HepG2 (cell line): ENCODE results near the gene ADCY1. TPM values are rescaled to one million over a fixed set of nuclear protein-coding genes. Genes with fewer than 3 reads are reported as not detected.

Experiments
- ARNTL ChIP-seq: sonication (generic); formaldehyde crosslinking; IDR thresholded peaks from 2 replicates; pipeline ENCODE4 v1.4.0; 2020; ENCODE audit warnings: mild to moderate bottlenecking, missing genetic modification reagents
- ATF7-NPFF ChIP-seq: sonication (generic); formaldehyde crosslinking; IDR thresholded peaks from 2 replicates; pipeline ENCODE4 v1.8.1; 2023; ENCODE audit warnings: mild to moderate bottlenecking, low read depth, missing genetic modification reagents, moderate library complexity
- CBX2 ChIP-seq, 2 experiments: fragments of 200-600 bp in 1 of 2; sonication (generic); formaldehyde crosslinking in 1 of 2; IDR thresholded peaks; 2 replicates each; pipeline versions ENCODE4 v1.7.0 to v1.8.1; 2018 to 2022; ENCODE audit warnings: low read depth in 2 of 2, low read length in 1 of 2, mild to moderate bottlenecking in 1 of 2, missing genetic modification reagents in 1 of 2
- CEBPZ ChIP-seq: IDR thresholded peaks from 2 replicates; pipeline ENCODE4 v1.6.1; 2012; ENCODE audit warnings: low read length, improper control_type of control experiment
- CHD2 ChIP-seq: IDR thresholded peaks from 2 replicates; pipeline ENCODE4 v1.6.1; 2011; ENCODE audit warnings: low read depth, low read length, improper control_type of control experiment
- DR1 ChIP-seq: sonication (generic); formaldehyde crosslinking; IDR thresholded peaks from 2 replicates; pipeline ENCODE4 v1.8.0; 2021; ENCODE audit warnings: mild to moderate bottlenecking, missing genetic modification reagents, inconsistent platforms
- FOSL2 ChIP-seq: sonication (generic); formaldehyde crosslinking; IDR thresholded peaks from 2 replicates; pipeline ENCODE4 v1.4.0; 2020; ENCODE audit warnings: missing genetic modification reagents
- HNRNPLL ChIP-seq: fragments of 200-400 bp; formaldehyde crosslinking; IDR thresholded peaks from 2 replicates; pipeline ENCODE4 v1.6.1; 2017; ENCODE audit warnings: mild to moderate bottlenecking, low read depth, low read length; ENCODE audit not compliant: poor library complexity, severe bottlenecking
- MBD4 ChIP-seq: IDR thresholded peaks from 2 replicates; pipeline ENCODE4 v1.6.1; 2012; ENCODE audit warnings: low read length, inconsistent platforms, borderline replicate concordance
- MEIS2 ChIP-seq: sonication (generic); formaldehyde crosslinking; IDR thresholded peaks from 2 replicates; pipeline ENCODE4 v1.9.0; 2021; ENCODE audit warnings: mild to moderate bottlenecking, missing genetic modification reagents
- REPIN1 ChIP-seq: sonication (generic); formaldehyde crosslinking; IDR thresholded peaks from 2 replicates; pipeline ENCODE4 v1.8.0; 2022; ENCODE audit warnings: missing genetic modification reagents, low read depth, mild to moderate bottlenecking, borderline replicate concordance
- SIX4 ChIP-seq: sonication (generic); formaldehyde crosslinking; IDR thresholded peaks from 2 replicates; pipeline ENCODE4 v1.4.0; 2020; ENCODE audit warnings: missing genetic modification reagents
- TAF15 ChIP-seq: fragments of 200-400 bp; formaldehyde crosslinking; IDR thresholded peaks from one replicate; pipeline ENCODE4 v1.6.1; 2018; ENCODE audit warnings: mild to moderate bottlenecking, low read depth, low read length; ENCODE audit not compliant: poor library complexity, severe bottlenecking
- TCF12 ChIP-seq, 2 experiments: fragments of 450-650 bp in 1 of 2; sonication (generic) in 1 of 2; formaldehyde crosslinking in 1 of 2; IDR thresholded peaks; 2 replicates each; pipeline versions ENCODE4 v1.6.1 to v1.8.0; 2017 to 2022; ENCODE audit warnings: antibody characterized with exemption in 1 of 2, mild to moderate bottlenecking in 1 of 2, missing genetic modification reagents in 1 of 2, moderate library complexity in 1 of 2
- TFAP4 ChIP-seq: sonication (generic); IDR thresholded peaks from 2 replicates; pipeline ENCODE4 v1.6.1; 2016; ENCODE audit warnings: low read depth, borderline replicate concordance
- THYN1 ChIP-seq: sonication (generic); formaldehyde crosslinking; IDR thresholded peaks from 2 replicates; pipeline ENCODE4 v1.8.1; 2023; ENCODE audit warnings: low read depth, mild to moderate bottlenecking, moderate library complexity, missing genetic modification reagents, borderline replicate concordance
- ZFP62 ChIP-seq: sonication (generic); formaldehyde crosslinking; IDR thresholded peaks from 2 replicates; pipeline ENCODE4 v1.4.0; 2020; ENCODE audit warnings: missing genetic modification reagents
- ZNF205 ChIP-seq: IDR thresholded peaks from 2 replicates; pipeline ENCODE4 v1.6.1; 2018; ENCODE audit warnings: missing biosample characterization, missing genetic modification reagents
- ZNF446 ChIP-seq: sonication (generic); formaldehyde crosslinking; IDR thresholded peaks from 2 replicates; pipeline ENCODE4 v1.5.0; 2020; ENCODE audit warnings: mild to moderate bottlenecking, missing genetic modification reagents
- ZNF580 ChIP-seq: IDR thresholded peaks from 2 replicates; pipeline ENCODE4 v1.6.1; 2016; ENCODE audit warnings: low read depth, borderline replicate concordance
- ZNF746 ChIP-seq: sonication (generic); formaldehyde crosslinking; IDR thresholded peaks from 2 replicates; pipeline ENCODE4 v1.8.0; 2022; ENCODE audit warnings: mild to moderate bottlenecking, missing genetic modification reagents
- ZNF878 ChIP-seq: sonication (generic); formaldehyde crosslinking; IDR thresholded peaks from 2 replicates; pipeline ENCODE4 v1.8.1; 2023; ENCODE audit warnings: mild to moderate bottlenecking, missing genetic modification reagents, moderate library complexity
- polyA plus RNA-seq, 8 experiments: library from polyadenylated mRNA; depleted of rRNA in 3 of 8; stranded (reverse) in 7 of 8; unstranded in 1 of 8; fragments of >200 nt; fragmentation: Illumina TruSeq in 4 of 8; extraction: Trizol in 4 of 8; gene quantifications; 2 replicates each; pipeline versions ENCODE4 v1.2.1 to v1.2.3, GENCODE V29; 2011 to 2016; ENCODE audit warnings: low read depth in 4 of 8, missing spikeins in 1 of 8, mixed read lengths in 1 of 8; ENCODE audit not compliant: insufficient read depth in 1 of 8
- total RNA-seq, 5 experiments: library from RNA; depleted of rRNA; stranded (reverse); fragments of >200 nt; fragmentation: Illumina TruSeq; extraction: Trizol; gene quantifications; 2 replicates each; pipeline ENCODE4 v1.2.3, GENCODE V29; 2016; ENCODE audit warnings: low read depth in 1 of 5
- TF ChIP-seq, protein P1 (sequence below): sonication (generic); formaldehyde crosslinking; IDR thresholded peaks from 2 replicates; pipeline ENCODE4 v1.4.0; 2020; ENCODE audit warnings: missing genetic modification reagents
- TF ChIP-seq, protein P2 (sequence below): sonication (generic); formaldehyde crosslinking; IDR thresholded peaks from 2 replicates; pipeline ENCODE4 v1.5.0; 2020; ENCODE audit warnings: missing genetic modification reagents

ADCY1 gene
- total and polyA plus RNA-seq, 2 of the 13 experiments (the other 11 are each of a cell fraction or from before 2014, with no cell fraction given), result 0.80 to 1.2 TPM

DNA sequence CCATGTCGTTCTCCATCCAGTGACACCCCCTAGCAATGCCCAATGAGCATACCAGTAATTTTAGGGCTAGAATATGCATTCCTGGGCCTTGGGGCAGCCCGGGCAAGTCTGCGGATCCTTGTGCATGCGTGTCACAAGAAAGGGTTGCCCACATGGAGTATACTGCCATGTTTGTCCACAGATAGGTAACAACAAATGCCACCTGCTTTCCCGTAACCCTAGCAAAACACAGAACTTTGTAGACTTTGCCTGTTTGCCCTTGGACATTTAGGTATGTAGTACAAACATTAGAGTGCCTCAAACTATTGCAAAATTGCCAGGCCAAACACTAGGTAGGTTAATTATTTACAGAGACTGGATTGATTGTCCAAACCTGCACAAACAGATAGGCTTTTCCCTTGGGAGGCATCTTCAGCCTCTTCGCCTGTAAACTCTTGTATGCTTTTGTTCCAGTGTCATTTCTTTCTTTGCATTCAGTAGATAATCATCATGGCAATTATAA, 117.0 kb downstream of the ADCY1 start (continued):
- peak; percentile 92; the same call in 1 of the 2 replicates for TF ChIP-seq MBD4
- TF ChIP-seq CBX2 (IDR thresholded peaks at IDR 0.05; ENCODE audit: low read depth, low read length), result no peak
- no peak for TF ChIP-seq CBX2 (CRISPR knock-in tag; IDR thresholded peaks at IDR 0.05; ENCODE audit: low read depth)
- peak; percentile 65 for TF ChIP-seq MEIS2
- peak; percentile 96 for TF ChIP-seq ZNF580
- TF ChIP-seq ZNF446 (CRISPR knock-in tag), result no peak
- TF ChIP-seq ZNF746 (CRISPR knock-in tag), result no peak
- TF ChIP-seq HNRNPLL, result no peak
- TF ChIP-seq TFAP4, result peak; percentile 89
- no peak for TF ChIP-seq TAF15
- TF ChIP-seq FOSL2 (CRISPR knock-in tag), result peak; percentile 85
- TF ChIP-seq DR1 (CRISPR knock-in tag), result no peak
- TF ChIP-seq CHD2, result no peak
- peak; percentile 84; the same call in 1 of the 2 replicates for TF ChIP-seq ZNF205 (CRISPR knock-in tag)
- TF ChIP-seq CEBPZ, result no peak
- TF ChIP-seq SIX4, result peak; percentile 90
- peak; percentile 23; the same call in 1 of the 2 replicates for TF ChIP-seq ATF7-NPFF (CRISPR knock-in tag)
- TF ChIP-seq ZFP62 (CRISPR knock-in tag), result no peak
- TF ChIP-seq, protein P1, sequence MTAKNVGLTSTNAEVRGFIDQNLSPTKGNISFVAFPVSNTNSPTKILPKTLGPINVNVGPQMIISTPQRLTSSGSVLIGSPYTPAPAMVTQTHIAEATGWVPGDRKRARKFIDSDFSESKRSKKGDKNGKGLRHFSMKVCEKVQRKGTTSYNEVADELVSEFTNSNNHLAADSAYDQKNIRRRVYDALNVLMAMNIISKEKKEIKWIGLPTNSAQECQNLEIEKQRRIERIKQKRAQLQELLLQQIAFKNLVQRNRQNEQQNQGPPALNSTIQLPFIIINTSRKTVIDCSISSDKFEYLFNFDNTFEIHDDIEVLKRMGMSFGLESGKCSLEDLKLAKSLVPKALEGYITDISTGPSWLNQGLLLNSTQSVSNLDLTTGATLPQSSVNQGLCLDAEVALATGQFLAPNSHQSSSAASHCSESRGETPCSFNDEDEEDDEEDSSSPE, result peak; percentile 32; the same call in 1 of the 2 replicates
- no peak for TF ChIP-seq TCF12 (IDR thresholded peaks at IDR 0.05)
- peak; percentile 99 for TF ChIP-seq TCF12 (CRISPR knock-in tag; IDR thresholded peaks at IDR 0.05)
- peak; percentile 98 for TF ChIP-seq ZNF878
- TF ChIP-seq, protein P2, sequence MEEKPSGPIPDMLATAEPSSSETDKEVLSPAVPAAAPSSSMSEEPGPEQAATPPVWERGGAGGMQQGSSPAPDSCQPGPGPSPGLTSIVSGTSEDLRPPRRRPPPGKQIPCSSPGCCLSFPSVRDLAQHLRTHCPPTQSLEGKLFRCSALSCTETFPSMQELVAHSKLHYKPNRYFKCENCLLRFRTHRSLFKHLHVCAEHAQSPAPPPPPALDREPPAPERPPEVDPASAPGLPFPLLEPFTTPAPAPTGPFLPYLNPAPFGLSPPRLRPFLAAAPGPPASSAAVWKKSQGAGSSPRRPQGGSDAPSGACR (CRISPR knock-in tag), result peak; percentile 80; the same call in 1 of the 2 replicates
- TF ChIP-seq ARNTL (CRISPR knock-in tag), result peak; percentile 75
- TF ChIP-seq THYN1, result peak; percentile 83
- TF ChIP-seq REPIN1 (CRISPR knock-in tag), result peak; percentile 92
